SK-N-MC (cell line): ENCODE measurements around the gene TMEM106B.

ENCODE experiments used
- DNase-seq: peaks from one replicate; pipeline ENCODE4 v3.0.0-alpha.2; 2011; ENCODE audit warnings: low read depth, low spot score
- H3K27ac ChIP-seq: fragments of 200-600 bp; sonication (generic); 2 replicates; pipeline ENCODE4 v1.5.1; 2016; ENCODE audit warnings: mixed run types
- H3K36me3 ChIP-seq: fragments of 200-600 bp; sonication (generic); 2 replicates; pipeline ENCODE4 v1.6.1; 2017; ENCODE audit warnings: antibody characterized with exemption, low read length, mixed read lengths; ENCODE audit not compliant: insufficient read depth
- H3K4me3 ChIP-seq: fragments of 200-600 bp; sonication (generic); 2 replicates; pipeline ENCODE4 v1.5.1; 2016
- H3K9ac ChIP-seq: fragments of 200-600 bp; sonication (generic); 2 replicates; pipeline ENCODE4 v1.8.0; 2017; ENCODE audit warnings: mixed run types, mixed read lengths; ENCODE audit not compliant: insufficient read length
- H3K9me3 ChIP-seq: fragments of 200-600 bp; sonication (generic); 2 replicates; pipeline ENCODE4 v1.6.1; 2017; ENCODE audit warnings: low read depth, mild to moderate bottlenecking, antibody characterized with exemption, low read length, moderate library complexity, mixed read lengths
- EZH2 ChIP-seq: fragments of 200-600 bp; sonication (generic); IDR thresholded peaks from one replicate; pipeline ENCODE4 v1.6.1; 2017; ENCODE audit warnings: antibody characterized with exemption
- FOXP2 ChIP-seq: optimal IDR thresholded peaks from 2 replicates; pipeline ENCODE3; 2011; ENCODE audit warnings: mild to moderate bottlenecking, moderate library complexity; ENCODE audit not compliant: insufficient read depth; ENCODE audit errors: extremely low read length, control extremely low read depth
- POLR2AphosphoS5 ChIP-seq: IDR thresholded peaks from 2 replicates; pipeline ENCODE4 v1.6.1; 2012; ENCODE audit warnings: mild to moderate bottlenecking, low read depth, low read length, borderline replicate concordance

Gene TMEM106B

GRCh38 chr7:12199363-12199762, 11.7 kb upstream of the TMEM106B start:
- TF ChIP-seq POLR2AphosphoS5: no peak
- no peak for TF ChIP-seq EZH2
- Histone ChIP-seq H3K27ac (no peak overlapping the region), H3K4me3 (no peak overlapping the region), H3K36me3 (no peaks in the 10 kb centered on the region), H3K9me3 (no peaks in the 10 kb centered on the region), H3K9ac (no peak overlapping the region)
- no peak for DNase-seq

- Histone ChIP-seq H3K27ac (no peak overlapping the region), H3K36me3 (no peaks in the 10 kb centered on the region), H3K4me3 (no peak overlapping the region), H3K9me3 (no peaks in the 10 kb centered on the region), H3K9ac (no peak overlapping the region)
- TF ChIP-seq EZH2: no peak
- TF ChIP-seq FOXP2: no peak
- TF ChIP-seq POLR2AphosphoS5: no peak
- no peak for DNase-seq
Observed at GRCh38 chr7:12207046-12207445, 4.0 kb upstream of the TMEM106B start.

- TF ChIP-seq EZH2: no peak
- no peak for TF ChIP-seq FOXP2
- TF ChIP-seq POLR2AphosphoS5: no peak
- Histone ChIP-seq H3K27ac (no peak overlapping the region), H3K9ac (no peak overlapping the region), H3K9me3 (no peaks in the 10 kb centered on the region), H3K4me3 (no peak overlapping the region), H3K36me3 (no peaks in the 10 kb centered on the region)
- DNase-seq: no peak
Observed at GRCh38 chr7:12209221-12209620, 1.9 kb upstream of the TMEM106B start.

GRCh38 chr7:12210179-12211053, 678 bp upstream of the TMEM106B start:
- H3K27ac ChIP-seq: no peak overlapping the region
- H3K36me3 ChIP-seq: peaks cover 6% of the 10 kb centered on the region; the same call in 1 of the 2 replicates

GRCh38 chr7:12211711-12212485, 804 bp downstream of the TMEM106B start:
- DNase-seq: no peak
- Histone ChIP-seq H3K9ac (peak overlapping the region; percentile 87), H3K36me3 (peaks cover 18% of the 10 kb centered on the region; the same call in 1 of the 2 replicates), H3K4me3 (peak overlapping the region; percentile 98), H3K27ac (0 out of 2 replicates have a peak overlapping the region, but pooled peaks have one; percentile 0), H3K9me3 (no peaks in the 10 kb centered on the region)
- no peak for TF ChIP-seq POLR2AphosphoS5
- TF ChIP-seq FOXP2: no peak
- no peak for TF ChIP-seq EZH2

More at GRCh38 chr7:12210179-12211053, 678 bp upstream of the TMEM106B start:
- DNase-seq: no peak
- TF ChIP-seq POLR2AphosphoS5 (no peak), EZH2 (no peak), FOXP2 (no peak)
- Histone ChIP-seq H3K4me3 (peak overlapping the region; percentile 98), H3K9ac (peak overlapping the region; percentile 73), H3K9me3 (no peaks in the 10 kb centered on the region)

GRCh38 chr7:12217311-12217710, 6.2 kb downstream of the TMEM106B start:
- Histone ChIP-seq H3K27ac (no peak overlapping the region), H3K4me3 (no peak overlapping the region), H3K9ac (no peak overlapping the region), H3K9me3 (no peaks in the 10 kb centered on the region), H3K36me3 (peaks cover 46% of the 10 kb centered on the region)
- TF ChIP-seq FOXP2 (no peak), EZH2 (no peak), POLR2AphosphoS5 (no peak)
- no peak for DNase-seq

GRCh38 chr7:12220389-12221046, 9.4 kb downstream of the TMEM106B start:
- Histone ChIP-seq H3K27ac (no peak overlapping the region), H3K36me3 (peaks cover 49% of the 10 kb centered on the region), H3K9ac (no peak overlapping the region), H3K4me3 (no peak overlapping the region), H3K9me3 (no peaks in the 10 kb centered on the region)
- no peak for DNase-seq
- TF ChIP-seq EZH2 (no peak), POLR2AphosphoS5 (no peak), FOXP2 (no peak)

- peaks cover 45% of the 10 kb centered on the region for H3K36me3 ChIP-seq
- H3K9ac ChIP-seq: no peak overlapping the region
- TF ChIP-seq FOXP2 (no peak), POLR2AphosphoS5 (no peak), EZH2 (no peak)
- no peak overlapping the region for H3K4me3 ChIP-seq
- DNase-seq: no peak
- no peaks in the 10 kb centered on the region for H3K9me3 ChIP-seq
- H3K27ac ChIP-seq: no peak overlapping the region
Observed at GRCh38 chr7:12221414-12221813, 10.3 kb downstream of the TMEM106B start.
